Esophagus squamous epithelium (tissue), 4 donors: ENCODE results near the gene DACH2.

ENCODE experiments used
- POLR2A ChIP-seq, 4 donors: fragments of 450-650 bp; IDR thresholded peaks; one replicate each; pipeline ENCODE4 v1.6.1; 2017; ENCODE audit warnings: antibody characterized with exemption in 4 of 4, mild to moderate bottlenecking in 4 of 4, moderate library complexity in 3 of 4
- TF ChIP-seq, protein P1 (sequence below), 6 experiments: fragments of 450-650 bp in 4 of 6; fragments of 200-600 bp in 2 of 6; sonication (generic) in 2 of 6; IDR thresholded peaks; one replicate each; pipeline ENCODE4 v1.5.1; 2016 to 2019; ENCODE audit warnings: antibody characterized with exemption in 6 of 6, mild to moderate bottlenecking in 4 of 6, moderate library complexity in 4 of 6

DNA sequence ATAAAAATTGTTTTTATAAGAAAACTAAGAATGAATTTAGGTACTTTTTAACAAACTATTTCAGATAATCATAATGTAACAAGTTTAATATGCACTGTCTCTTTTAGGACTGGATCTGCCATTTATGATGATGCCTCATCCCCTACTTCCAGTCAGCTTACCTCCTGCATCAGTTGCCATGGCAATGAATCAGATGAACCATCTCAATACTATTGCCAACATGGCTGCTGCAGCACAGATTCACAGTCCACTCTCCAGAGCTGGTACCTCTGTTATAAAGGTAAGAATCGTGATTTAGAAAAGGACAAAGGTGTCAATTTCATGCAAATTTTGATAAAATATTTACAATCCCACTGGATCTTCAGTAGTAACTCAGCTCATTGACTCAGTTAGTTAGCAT lies 566.2 kb downstream of the DACH2 start:
- TF ChIP-seq, protein P1, sequence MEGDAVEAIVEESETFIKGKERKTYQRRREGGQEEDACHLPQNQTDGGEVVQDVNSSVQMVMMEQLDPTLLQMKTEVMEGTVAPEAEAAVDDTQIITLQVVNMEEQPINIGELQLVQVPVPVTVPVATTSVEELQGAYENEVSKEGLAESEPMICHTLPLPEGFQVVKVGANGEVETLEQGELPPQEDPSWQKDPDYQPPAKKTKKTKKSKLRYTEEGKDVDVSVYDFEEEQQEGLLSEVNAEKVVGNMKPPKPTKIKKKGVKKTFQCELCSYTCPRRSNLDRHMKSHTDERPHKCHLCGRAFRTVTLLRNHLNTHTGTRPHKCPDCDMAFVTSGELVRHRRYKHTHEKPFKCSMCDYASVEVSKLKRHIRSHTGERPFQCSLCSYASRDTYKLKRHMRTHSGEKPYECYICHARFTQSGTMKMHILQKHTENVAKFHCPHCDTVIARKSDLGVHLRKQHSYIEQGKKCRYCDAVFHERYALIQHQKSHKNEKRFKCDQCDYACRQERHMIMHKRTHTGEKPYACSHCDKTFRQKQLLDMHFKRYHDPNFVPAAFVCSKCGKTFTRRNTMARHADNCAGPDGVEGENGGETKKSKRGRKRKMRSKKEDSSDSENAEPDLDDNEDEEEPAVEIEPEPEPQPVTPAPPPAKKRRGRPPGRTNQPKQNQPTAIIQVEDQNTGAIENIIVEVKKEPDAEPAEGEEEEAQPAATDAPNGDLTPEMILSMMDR (IDR thresholded peaks at IDR 0.05) = no peak
- TF ChIP-seq POLR2A (IDR thresholded peaks at IDR 0.05) = no peak
